DMS114 treated with DMSO at 0.1 percent for 48 hours (cell line): ENCODE measurements around the gene FAAH2.
"Not testable (repeated sequence)": the region's sequence is repeated elsewhere in the genome, so short reads cannot be mapped to it uniquely, and the experiment has no call there.

Source experiments
- DNase-seq: peaks from one replicate; lab custom pipeline; 2025; ENCODE audit not compliant: unreplicated experiment; lab: John Stamatoyannopoulos, UW

FAAH2 gene

GRCh38 chrX:57379296-57379695 is 92.8 kb downstream of the FAAH2 start:
- DNase-seq, result no peak

GRCh38 chrX:57380026-57380796 is 93.7 kb downstream of the FAAH2 start:
- no peak for DNase-seq

- DNase-seq, result not testable (repeated sequence)
These were observed 107.7 kb downstream of the FAAH2 start for GRCh38 chrX:57394162-57394561.

DNA sequence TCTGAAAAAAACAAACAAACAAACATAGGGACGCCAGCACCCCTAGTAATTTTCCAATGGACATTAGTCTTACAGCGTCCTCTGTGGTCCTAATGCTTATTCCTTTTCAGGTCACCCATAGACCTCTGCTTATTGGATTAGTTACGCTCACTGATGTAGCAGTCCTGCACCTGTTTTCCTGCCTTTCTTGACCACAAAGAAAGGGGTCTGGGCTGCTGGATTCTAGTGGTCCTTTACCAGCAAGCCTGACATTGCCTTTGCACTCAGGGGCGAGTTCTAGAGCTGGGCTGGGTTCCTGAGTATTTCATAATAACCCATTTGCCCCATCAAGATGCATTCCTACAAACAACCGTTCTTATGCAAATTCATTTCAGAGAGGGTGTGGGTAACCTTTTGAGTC is 116.7 kb downstream of the FAAH2 start:
- not testable (repeated sequence) for DNase-seq

DNA sequence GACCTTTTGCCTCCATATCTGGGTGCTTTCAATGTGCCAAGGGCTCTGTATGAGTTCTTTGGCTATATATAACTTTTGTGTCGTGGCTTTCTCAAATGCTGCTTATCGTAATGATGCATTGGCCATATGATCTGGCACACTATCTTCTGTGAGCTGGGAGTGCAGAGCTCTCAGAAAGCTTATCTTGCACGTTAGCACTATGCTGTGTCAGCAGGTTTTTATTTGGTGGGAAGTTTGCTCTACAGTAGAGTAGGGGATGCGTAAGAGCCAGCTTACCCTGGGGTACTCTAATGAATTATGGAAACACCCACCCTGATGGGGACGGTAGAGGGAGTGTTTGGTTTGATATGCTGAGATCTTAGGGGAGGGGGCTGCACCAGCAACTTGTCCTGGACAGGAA is 119.6 kb downstream of the FAAH2 start:
- DNase-seq, result no peak

- no peak for DNase-seq
These were observed 131.3 kb downstream of the FAAH2 start for GRCh38 chrX:57417827-57418226.

DNA sequence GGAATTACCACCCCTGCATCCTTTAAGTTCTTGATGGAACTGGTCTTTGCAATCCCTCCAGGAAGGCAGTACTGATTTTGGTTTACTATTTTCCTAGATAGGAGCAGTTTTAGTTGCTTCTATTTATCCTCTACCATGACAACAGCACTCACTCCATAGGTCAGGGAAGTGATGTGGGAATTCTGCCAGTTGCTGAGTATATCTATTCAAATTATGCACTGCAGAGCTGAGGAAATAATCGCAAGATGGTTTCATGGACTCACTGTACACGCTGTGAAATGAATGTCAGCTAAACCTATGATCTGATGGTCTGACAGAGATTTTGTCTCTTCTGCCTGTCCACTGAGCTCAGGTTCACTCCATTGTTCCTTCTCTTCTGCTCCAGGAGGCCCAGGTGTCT is 135.8 kb downstream of the FAAH2 start:
- DNase-seq, result no peak

DNA sequence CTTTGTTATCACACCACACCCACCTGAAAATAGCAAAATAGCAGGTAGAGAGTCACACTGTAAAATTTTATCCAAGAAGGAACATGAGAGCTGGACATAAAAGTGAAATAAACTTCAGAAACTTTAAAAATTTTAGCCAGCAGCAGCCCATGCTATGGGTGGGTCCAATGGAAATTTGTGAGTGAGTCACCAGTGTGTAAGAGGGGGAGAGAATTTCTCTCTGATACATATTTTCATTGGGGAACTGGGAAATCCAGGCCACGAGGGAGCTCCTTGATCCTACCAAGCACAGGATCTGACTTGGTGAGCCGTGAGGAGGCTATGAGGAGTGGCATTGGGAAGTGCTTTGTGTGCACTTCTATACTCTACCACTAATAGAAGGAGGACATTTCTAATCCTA is 136.3 kb downstream of the FAAH2 start:
- DNase-seq, result no peak

DNA sequence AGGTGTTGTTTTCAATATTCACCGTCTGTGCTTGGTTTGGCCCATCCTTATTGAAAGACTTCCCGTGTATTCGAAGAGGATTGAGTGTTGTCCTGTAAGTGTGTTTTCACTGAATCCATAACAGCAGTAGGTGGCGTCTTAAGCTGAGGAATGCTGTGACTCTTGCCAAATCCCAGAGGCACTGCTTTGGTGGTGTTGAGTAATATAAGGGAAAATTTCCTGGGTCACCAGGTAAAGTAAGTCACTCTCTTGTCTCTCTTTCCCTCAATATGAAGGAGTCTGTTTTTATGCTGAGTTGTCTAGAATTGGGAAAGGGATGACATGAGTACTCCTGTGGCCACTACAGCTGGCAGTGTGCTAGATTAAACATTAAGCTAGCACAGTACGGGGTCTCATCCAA is 158.6 kb downstream of the FAAH2 start:
- no peak for DNase-seq

DNA sequence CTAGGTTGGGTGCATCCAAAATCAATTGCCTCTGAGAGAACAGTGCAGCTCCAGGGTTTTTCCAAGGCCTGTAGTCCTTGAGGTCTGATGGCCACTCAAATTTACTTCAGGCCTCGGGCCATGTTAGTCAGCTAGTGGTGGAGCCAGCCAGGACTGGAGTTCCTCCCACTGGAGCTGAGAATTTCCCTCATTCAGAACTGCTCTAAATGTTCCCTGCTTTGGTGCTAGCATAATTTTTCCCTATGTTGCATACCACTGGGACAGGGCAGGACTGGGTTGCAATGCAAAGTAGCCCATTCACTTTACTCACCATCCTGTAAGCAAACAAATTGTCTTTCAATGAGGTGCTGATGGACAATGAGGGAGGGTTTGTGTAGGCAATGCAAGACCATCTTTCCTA is 159.3 kb downstream of the FAAH2 start:
- DNase-seq, result no peak

- no peak for DNase-seq
These were observed 161.3 kb downstream of the FAAH2 start for GRCh38 chrX:57447856-57448255.

- no peak for DNase-seq
These were observed 165.0 kb downstream of the FAAH2 start for GRCh38 chrX:57451426-57452020.

- peak; percentile 3 for DNase-seq
These were observed 167.4 kb downstream of the FAAH2 start for GRCh38 chrX:57453901-57454300.

DNA sequence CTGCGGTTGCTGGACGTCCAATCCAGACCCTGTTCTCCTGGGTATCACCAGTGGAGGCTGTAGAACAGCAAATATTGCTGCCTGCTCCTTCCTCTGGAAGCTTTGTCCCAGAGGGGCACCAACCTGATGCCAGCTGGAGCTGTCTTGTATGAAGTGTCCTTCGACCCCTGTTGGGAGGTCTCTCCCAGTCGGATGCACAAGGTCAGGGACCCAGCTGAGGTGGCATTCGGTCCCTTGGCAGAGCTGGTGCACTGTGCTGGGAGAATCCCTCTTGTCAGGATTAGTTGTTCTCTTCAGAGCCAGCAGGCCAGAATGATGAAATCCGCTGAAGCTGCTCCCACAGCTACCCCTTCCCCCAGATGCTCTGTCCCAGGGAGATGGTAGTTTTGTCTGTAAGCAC is 195.0 kb downstream of the FAAH2 start:
- no peak for DNase-seq

GRCh38 chrX:57516491-57516890 is 230.0 kb downstream of the FAAH2 start:
- DNase-seq, result no peak

DNA sequence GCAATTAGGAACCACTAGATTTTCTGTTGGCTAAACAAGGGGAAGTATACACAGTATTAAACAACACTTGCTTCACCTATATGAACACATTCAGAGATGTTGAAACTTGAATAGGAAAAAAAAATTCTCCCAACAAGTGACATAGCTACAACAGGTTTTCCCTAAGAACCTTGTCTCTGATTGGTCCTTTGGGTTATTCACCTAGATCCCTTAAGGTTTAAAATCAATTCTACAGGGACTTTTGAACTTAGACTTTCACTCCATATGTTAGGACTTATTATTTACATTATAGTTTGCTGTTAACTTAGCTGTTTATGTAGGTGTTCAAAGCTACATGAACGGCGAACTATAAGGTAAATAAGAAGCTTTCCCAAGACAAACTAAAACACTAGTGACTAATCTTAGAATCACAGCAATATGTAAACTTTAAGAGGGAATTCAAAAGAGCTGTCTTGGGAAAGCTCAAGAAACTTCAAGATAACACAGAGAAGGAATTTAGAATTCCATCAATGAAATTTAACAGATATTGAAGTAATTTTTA is 233.1 kb downstream of the FAAH2 start:
- DNase-seq, result no peak

GRCh38 chrX:57528670-57529255 is 242.3 kb downstream of the FAAH2 start:
- DNase-seq, result peak; percentile 3
